ENCODE data around the gene CAMKK1.

DNA sequence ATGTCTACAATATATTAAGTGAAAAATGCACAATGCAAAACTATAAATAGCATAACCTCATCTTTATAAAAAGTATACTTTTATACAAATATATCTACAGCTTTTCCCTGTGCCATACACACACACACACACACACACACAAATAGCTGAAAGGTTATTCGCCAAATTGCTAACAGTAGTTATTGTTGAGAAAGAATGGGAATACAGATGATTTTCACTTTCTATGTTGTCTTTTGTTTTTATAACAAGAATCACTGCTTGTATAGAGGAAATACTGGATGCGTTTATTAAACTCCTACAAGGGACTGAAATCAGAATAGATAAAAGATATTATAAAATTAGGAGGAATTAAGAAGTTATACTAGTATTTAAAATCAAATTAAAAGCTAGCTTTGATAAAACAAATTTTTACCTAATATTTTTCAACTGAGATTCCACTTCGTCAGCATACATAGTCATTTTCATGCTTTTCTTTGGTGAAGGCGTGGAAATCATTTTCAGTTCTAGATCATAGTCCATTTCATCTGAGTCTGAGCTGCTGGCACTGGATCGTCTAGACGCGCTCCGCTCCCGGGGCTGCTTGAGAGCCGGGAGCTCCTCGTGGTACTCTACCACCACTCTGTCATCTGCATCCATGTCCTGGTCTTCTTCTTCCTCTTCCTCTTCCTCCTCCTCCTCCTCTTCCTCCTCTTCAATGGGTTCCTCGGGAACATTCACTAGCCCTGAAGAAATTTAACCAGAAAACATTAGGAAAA lies 74.8 kb downstream of the CAMKK1 start:
- TF ChIP-seq, protein P1, sequence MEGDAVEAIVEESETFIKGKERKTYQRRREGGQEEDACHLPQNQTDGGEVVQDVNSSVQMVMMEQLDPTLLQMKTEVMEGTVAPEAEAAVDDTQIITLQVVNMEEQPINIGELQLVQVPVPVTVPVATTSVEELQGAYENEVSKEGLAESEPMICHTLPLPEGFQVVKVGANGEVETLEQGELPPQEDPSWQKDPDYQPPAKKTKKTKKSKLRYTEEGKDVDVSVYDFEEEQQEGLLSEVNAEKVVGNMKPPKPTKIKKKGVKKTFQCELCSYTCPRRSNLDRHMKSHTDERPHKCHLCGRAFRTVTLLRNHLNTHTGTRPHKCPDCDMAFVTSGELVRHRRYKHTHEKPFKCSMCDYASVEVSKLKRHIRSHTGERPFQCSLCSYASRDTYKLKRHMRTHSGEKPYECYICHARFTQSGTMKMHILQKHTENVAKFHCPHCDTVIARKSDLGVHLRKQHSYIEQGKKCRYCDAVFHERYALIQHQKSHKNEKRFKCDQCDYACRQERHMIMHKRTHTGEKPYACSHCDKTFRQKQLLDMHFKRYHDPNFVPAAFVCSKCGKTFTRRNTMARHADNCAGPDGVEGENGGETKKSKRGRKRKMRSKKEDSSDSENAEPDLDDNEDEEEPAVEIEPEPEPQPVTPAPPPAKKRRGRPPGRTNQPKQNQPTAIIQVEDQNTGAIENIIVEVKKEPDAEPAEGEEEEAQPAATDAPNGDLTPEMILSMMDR (optimal IDR thresholded peaks at IDR 0.05 in 1 of 3, IDR thresholded peaks at IDR 0.05 in 1 of 3, conservative IDR thresholded peaks at IDR 0.05 in 1 of 3; ENCODE audit: extremely low read depth in 1 of 3, insufficient read depth in 2 of 3, low read length in 3 of 3): no peak
- TF ChIP-seq EZH2 (IDR thresholded peaks at IDR 0.05; ENCODE audit: low read length): no peak

Measured in keratinocyte (primary cell).